OCI-LY3 (cell line): ENCODE data around the gene PFN1.

Source experiments
- H2AFZ ChIP-seq: fragments of 200-600, 300-600 bp; shearing (Covaris generic); 2 replicates; pipeline ENCODE4 v1.6.0; 2014; ENCODE audit warnings: antibody characterized with exemption, low read depth, low read length
- H3K27ac ChIP-seq: fragments of 200-600, 300-600 bp; sonication (generic); 2 replicates; pipeline ENCODE4 v1.5.1; 2014; ENCODE audit warnings: mild to moderate bottlenecking, low read length, moderate library complexity, mixed read lengths
- H3K27me3 ChIP-seq: fragments of 200-600, 300-600 bp; sonication (generic); 2 replicates; pipeline ENCODE4 v1.6.1; 2014; ENCODE audit warnings: low read depth, low read length, mixed read lengths
- H3K36me3 ChIP-seq: fragments of 200-600, 300-600 bp; sonication (generic); replicated peaks from 2 replicates; pipeline ENCODE3; 2014; ENCODE audit warnings: low read depth, low read length, mixed read lengths
- H3K4me1 ChIP-seq: fragments of 300-600, 200-600 bp; sonication (generic); 2 replicates; pipeline ENCODE4 v1.6.1; 2014; ENCODE audit warnings: low read length, mixed read lengths
- H3K4me2 ChIP-seq: fragments of 200-600, 300-600 bp; sonication (generic); 2 replicates; pipeline ENCODE4 v1.6.1; 2014; ENCODE audit warnings: low read length, mixed read lengths
- H3K4me3 ChIP-seq: fragments of 300-600, 200-600 bp; sonication (generic); 2 replicates; pipeline ENCODE4 v1.5.1; 2014; ENCODE audit warnings: antibody characterized with exemption, mild to moderate bottlenecking, low read length, moderate library complexity
- H3K79me2 ChIP-seq: fragments of 300-600, 200-600 bp; shearing (Covaris generic); 2 replicates; pipeline ENCODE4 v1.6.1; 2014; ENCODE audit warnings: mild to moderate bottlenecking, low read length, mixed read lengths
- H3K9ac ChIP-seq: fragments of 300-600, 200-600 bp; shearing (Covaris generic); 2 replicates; pipeline ENCODE4 v1.6.0; 2014; ENCODE audit warnings: mild to moderate bottlenecking, low read length, moderate library complexity
- H3K9me3 ChIP-seq: fragments of 200-600, 300-600 bp; shearing (Covaris generic); 2 replicates; pipeline ENCODE4 v1.6.1; 2014; ENCODE audit warnings: low read length, mixed read lengths; ENCODE audit not compliant: insufficient read depth
- H4K20me1 ChIP-seq: fragments of 200-600, 300-600 bp; sonication (generic); 2 replicates; pipeline ENCODE4 v1.6.1; 2016; ENCODE audit warnings: low read length, mixed read lengths; ENCODE audit not compliant: insufficient read depth
- EZH2phosphoT487 ChIP-seq: fragments of 200-600 bp; shearing (Covaris generic); IDR thresholded peaks from 2 replicates; pipeline ENCODE4 v1.6.1; 2018; ENCODE audit warnings: antibody characterized with exemption, mixed run types, low read depth
- TF ChIP-seq, protein P1 (sequence below): fragments of 200-600, 300-600 bp; sonication (generic); IDR thresholded peaks from 2 replicates; pipeline ENCODE4 v1.5.1; 2014; ENCODE audit warnings: antibody characterized with exemption, low read length, low read depth

PFN1 gene

DNA sequence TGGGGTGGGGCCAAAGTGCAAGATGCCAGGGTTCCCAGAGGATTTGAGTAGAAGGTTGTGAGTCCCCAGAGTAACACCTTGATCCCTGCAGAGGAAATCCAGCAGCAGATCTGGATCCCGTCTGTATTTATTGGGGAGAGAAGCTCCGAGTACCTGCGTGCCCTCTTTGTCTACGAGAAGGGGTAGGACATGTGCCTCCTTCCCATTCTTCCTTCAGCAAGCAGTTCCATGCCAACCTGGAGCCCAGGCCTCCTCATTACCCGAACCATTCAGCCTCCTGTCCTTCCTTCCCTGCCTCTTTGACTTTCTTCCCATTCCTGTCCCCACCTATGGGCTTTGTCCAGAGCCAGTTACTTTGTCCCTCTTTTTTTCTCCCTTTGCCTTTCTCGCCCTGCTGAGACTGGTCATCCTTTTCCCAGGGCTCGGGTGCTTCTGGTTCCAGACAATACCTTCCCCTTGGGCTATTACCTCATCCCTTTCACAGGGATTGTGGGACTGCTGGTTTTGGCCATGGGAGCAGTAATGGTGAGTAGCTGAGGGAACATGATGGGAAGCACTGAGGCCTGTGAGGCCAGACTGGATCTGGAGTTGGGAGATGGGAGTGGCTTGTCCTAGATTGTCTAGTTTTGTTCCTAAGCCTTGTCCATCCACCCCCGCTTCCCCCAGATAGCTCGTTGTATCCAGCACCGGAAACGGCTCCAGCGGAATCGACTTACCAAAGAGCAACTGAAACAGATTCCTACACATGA lies 5.4 kb downstream of the PFN1 start:
- Histone ChIP-seq H3K9me3 (no peaks in the 10 kb centered on the region), H3K36me3 (peaks cover 58% of the 10 kb centered on the region), H3K4me2 (no peak overlapping the region), H3K27me3 (no peaks in the 10 kb centered on the region), H3K27ac (0 out of 2 replicates have a peak overlapping the region, but pooled peaks have one; percentile 100), H3K4me3 (no peak overlapping the region), H3K4me1 (peaks cover 41% of the 10 kb centered on the region), H3K9ac (no peak overlapping the region), H2AFZ (no peak overlapping the region), H4K20me1 (peaks cover 30% of the 10 kb centered on the region), H3K79me2 (peaks cover 93% of the 10 kb centered on the region)
- TF ChIP-seq EZH2phosphoT487, result no peak

DNA sequence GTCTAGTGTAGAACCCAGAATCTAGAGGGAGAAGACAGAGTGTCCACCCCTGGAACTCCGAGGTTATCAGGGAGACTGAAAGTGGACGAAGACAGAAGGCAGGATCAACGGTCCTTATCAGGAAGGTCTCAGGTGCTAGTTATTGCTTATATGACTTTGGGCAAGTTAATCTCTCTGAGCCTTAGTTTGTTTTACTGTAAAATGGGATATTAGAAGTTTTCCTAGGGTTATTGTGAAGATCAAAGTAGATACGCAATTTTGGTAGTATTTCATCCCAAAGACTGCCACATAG lies 7.1 kb downstream of the PFN1 start:
- Histone ChIP-seq H3K4me2 (peak overlapping the region; percentile 96), H3K27me3 (no peaks in the 10 kb centered on the region), H3K27ac (peak overlapping the region; percentile 90), H3K79me2 (peaks cover 76% of the 10 kb centered on the region), H3K4me1 (peaks cover 41% of the 10 kb centered on the region), H3K9me3 (no peaks in the 10 kb centered on the region), H3K9ac (peak overlapping the region; percentile 97), H2AFZ (no peak overlapping the region), H3K36me3 (peaks cover 48% of the 10 kb centered on the region), H4K20me1 (peaks cover 23% of the 10 kb centered on the region), H3K4me3 (peak overlapping the region; percentile 98)
- TF ChIP-seq EZH2phosphoT487, result no peak
- TF ChIP-seq, protein P1, sequence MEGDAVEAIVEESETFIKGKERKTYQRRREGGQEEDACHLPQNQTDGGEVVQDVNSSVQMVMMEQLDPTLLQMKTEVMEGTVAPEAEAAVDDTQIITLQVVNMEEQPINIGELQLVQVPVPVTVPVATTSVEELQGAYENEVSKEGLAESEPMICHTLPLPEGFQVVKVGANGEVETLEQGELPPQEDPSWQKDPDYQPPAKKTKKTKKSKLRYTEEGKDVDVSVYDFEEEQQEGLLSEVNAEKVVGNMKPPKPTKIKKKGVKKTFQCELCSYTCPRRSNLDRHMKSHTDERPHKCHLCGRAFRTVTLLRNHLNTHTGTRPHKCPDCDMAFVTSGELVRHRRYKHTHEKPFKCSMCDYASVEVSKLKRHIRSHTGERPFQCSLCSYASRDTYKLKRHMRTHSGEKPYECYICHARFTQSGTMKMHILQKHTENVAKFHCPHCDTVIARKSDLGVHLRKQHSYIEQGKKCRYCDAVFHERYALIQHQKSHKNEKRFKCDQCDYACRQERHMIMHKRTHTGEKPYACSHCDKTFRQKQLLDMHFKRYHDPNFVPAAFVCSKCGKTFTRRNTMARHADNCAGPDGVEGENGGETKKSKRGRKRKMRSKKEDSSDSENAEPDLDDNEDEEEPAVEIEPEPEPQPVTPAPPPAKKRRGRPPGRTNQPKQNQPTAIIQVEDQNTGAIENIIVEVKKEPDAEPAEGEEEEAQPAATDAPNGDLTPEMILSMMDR, result no peak

- Histone ChIP-seq H3K9me3 (no peaks in the 10 kb centered on the region), H4K20me1 (peaks cover 19% of the 10 kb centered on the region), H3K36me3 (peaks cover 43% of the 10 kb centered on the region), H3K9ac (peak overlapping the region; percentile 97), H3K27me3 (no peaks in the 10 kb centered on the region), H3K4me2 (peak overlapping the region; percentile 96), H3K79me2 (peaks cover 71% of the 10 kb centered on the region), H3K4me3 (peak overlapping the region; percentile 98), H2AFZ (peak overlapping the region; percentile 18; the same call in 1 of the 2 replicates), H3K4me1 (peaks cover 35% of the 10 kb centered on the region), H3K27ac (peak overlapping the region; percentile 90)
- TF ChIP-seq, protein P1, result no peak
- no peak for TF ChIP-seq EZH2phosphoT487
These were observed 7.6 kb downstream of the PFN1 start for GRCh38 chr17:4940555-4941318.

DNA sequence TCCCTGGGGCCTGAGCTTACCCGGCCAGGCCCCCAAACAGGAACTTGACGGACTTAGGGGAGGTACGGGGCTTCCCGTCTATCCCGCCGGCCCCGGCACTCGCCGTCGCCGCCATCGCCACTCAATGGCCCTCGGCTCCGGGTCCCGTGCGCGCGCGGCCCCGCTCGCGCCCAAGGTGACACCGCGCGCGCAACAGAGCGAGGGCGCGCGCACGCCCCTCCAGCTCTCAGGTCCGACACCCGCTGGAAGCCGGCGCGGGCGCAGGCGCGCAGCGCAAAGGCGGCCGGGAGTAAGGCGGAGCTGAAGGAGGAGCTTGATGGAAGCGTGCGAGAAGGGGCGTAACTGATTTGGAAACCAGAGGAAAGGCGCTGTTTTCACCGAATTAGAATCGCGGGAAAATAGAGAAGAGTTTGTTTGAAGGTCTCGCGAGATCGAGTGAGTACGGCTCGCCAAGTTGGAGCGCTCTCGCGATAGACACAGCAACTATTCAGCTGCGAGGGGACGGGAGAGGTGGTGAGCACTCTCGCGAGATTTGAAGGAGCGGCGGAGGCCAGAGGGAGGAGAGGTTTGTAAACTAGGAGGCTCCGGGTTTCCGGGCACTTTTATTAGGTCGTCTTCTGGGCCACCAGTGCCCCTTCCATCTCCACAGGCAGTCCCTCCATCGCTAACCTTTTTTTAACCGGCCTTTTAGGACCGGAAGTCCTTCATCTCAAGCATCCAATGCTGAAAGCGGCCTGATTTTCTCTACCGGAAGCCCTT lies 8.4 kb downstream of the PFN1 start, which contains the start of the genes RNF167 and SLC25A11:
RNF167 (plus strand) TSS at position 473 of the 759 bp plus-strand sequence. CDS start 642 bp downstream, outside the sequence.
SLC25A11 (minus strand) TSS at position 251 of the 759 bp plus-strand sequence; CDS start at position 115, 136 bp downstream.
- Histone ChIP-seq H2AFZ (peak within 1 kb of the TSS; percentile 18; the same call in 1 of the 2 replicates), H3K4me2 (peak within 1 kb of the TSS; percentile 99), H3K4me1 (peaks cover 28% of the 10 kb centered on the region), H3K9me3 (no peaks in the 10 kb centered on the region), H3K27me3 (no peaks in the 10 kb centered on the region), H4K20me1 (peaks cover 12% of the 10 kb centered on the region), H3K9ac (peak within 1 kb of the TSS; percentile 97), H3K36me3 (peaks cover 37% of the 10 kb centered on the region), H3K79me2 (peaks cover 63% of the 10 kb centered on the region), H3K4me3 (peak within 1 kb of the TSS; percentile 98), H3K27ac (peak within 1 kb of the TSS; percentile 90)
- TF ChIP-seq, protein P1, result no peak
- TF ChIP-seq EZH2phosphoT487, result no peak
